HG03025 (cell line): ENCODE data around the gene EPX.
"Not testable (repeated sequence)": the region's sequence is repeated elsewhere in the genome, so short reads cannot be mapped to it uniquely, and the experiment has no call there.

Experiments used
- ATAC-seq: cut with Tn5 transposase; IDR thresholded peaks from one replicate; pipeline ENCODE4 v1.9.1; 2021; ENCODE audit warnings: mild to moderate bottlenecking, moderate library complexity; ENCODE audit not compliant: unreplicated experiment, low FRiP score

The EPX gene, protein sequence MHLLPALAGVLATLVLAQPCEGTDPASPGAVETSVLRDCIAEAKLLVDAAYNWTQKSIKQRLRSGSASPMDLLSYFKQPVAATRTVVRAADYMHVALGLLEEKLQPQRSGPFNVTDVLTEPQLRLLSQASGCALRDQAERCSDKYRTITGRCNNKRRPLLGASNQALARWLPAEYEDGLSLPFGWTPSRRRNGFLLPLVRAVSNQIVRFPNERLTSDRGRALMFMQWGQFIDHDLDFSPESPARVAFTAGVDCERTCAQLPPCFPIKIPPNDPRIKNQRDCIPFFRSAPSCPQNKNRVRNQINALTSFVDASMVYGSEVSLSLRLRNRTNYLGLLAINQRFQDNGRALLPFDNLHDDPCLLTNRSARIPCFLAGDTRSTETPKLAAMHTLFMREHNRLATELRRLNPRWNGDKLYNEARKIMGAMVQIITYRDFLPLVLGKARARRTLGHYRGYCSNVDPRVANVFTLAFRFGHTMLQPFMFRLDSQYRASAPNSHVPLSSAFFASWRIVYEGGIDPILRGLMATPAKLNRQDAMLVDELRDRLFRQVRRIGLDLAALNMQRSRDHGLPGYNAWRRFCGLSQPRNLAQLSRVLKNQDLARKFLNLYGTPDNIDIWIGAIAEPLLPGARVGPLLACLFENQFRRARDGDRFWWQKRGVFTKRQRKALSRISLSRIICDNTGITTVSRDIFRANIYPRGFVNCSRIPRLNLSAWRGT

GRCh38 chr17:58192612-58193011 lies at the start of gene EPX:
EPX (plus strand) TSS chr17:58192726; CDS start chr17:58192847, 121 bp downstream.
- ATAC-seq = no peak

GRCh38 chr17:58143335-58143734 lies 49.2 kb upstream of the EPX start:
- ATAC-seq = not testable (repeated sequence)

GRCh38 chr17:58144801-58145200 lies 47.7 kb upstream of the EPX start:
- ATAC-seq = no peak

DNA sequence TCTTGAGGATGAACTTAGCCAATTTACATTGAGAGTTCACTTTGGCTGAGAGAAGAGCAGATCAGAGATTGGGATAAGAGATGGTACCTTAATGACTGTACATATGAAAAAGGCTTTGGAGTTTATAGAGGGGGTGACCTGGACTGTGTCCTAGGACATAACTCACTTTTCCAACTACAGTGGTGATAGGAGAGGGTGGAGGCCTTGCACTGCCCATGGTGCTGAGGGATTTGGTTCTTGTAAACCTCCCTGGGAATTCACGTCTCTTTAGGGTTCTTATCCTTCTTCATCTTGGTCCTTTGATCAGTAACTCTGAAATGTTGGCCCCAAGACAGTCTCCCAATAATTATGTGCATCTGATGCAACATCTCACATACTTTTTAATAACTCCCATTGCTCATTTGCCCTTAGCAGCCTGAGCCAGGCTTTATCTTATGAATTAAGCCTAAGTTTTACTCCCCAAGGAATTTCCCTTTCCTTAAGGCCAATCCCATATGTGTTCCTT lies 44.5 kb upstream of the EPX start, which contains the start of gene OR4D1:
Gene OR4D1 (plus strand): TSS at position 455 of the 505 bp plus-strand sequence. CDS start 6,770 bp downstream, outside the sequence.
- no peak for ATAC-seq

GRCh38 chr17:58148609-58149008 lies 43.9 kb upstream of the EPX start:
- ATAC-seq = no peak

DNA sequence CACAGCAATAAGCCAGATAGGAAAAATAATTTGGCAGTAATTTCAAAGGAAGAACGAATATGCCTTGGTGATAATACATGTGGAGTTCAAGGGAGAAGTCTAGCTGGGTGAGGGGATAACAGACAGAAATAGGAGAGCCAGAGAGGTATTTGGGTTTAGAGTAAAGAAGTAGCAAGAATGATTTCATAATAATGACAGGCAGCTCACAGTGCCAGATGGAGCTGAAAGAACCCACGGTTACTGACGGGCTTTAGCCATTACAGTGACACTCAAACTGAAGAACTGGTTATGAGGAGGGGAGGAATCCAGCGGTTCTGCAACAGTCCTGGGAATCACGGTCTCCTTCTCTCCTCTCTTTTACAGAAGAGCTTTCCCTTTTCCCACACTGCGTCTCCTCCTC lies 42.1 kb upstream of the EPX start:
- ATAC-seq = no peak

- ATAC-seq = no peak
Observed at GRCh38 chr17:58153046-58153445, 39.5 kb upstream of the EPX start.

- no peak for ATAC-seq
Observed at GRCh38 chr17:58153671-58154070, 38.9 kb upstream of the EPX start.

DNA sequence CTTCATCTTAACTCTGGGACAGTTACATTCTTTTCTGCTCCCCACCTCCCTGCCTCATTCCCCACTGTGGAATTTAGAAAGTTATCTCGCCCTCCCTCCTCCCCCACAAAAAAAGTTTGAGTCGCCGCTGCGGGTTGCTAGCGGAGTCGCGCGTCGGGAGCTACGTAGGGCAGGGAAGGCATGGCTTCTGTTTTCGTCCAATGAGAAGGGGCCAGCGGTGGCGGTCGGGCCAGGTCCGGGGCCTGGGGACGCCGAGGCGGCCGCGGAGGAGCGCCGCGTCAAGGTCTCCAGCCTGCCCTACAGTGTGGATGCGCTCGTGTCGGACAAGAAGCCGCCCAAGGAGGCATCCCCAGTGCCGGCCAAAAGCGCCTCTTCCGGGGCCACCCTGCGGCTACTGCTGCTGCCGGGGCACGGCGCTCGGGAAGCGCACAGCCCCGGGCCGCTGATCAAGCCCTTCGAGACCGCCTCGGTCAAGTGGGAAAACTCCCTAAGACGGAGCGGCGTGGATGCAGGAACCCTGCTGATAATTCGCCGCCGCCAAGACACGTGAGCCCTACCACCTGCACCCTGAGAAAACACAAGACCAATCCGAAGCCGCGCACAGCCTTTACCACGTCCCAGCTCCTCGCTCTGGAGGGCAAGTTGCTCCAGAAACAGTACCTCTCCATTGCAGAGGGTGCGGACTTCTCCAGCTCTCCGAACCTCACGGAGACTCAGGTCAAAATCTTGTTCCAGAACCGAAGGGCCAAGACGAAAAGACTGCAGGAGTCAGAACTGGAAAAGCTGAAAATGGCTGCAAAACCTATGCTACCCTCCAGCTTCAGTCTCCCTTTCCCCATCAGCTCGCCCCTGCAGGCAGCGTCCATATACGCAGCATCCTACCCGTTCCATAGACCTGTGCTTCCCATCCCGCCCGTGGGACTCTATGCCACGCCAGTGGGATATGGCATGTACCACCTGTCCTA lies 35.4 kb upstream of the EPX start:
- ATAC-seq = no peak

DNA sequence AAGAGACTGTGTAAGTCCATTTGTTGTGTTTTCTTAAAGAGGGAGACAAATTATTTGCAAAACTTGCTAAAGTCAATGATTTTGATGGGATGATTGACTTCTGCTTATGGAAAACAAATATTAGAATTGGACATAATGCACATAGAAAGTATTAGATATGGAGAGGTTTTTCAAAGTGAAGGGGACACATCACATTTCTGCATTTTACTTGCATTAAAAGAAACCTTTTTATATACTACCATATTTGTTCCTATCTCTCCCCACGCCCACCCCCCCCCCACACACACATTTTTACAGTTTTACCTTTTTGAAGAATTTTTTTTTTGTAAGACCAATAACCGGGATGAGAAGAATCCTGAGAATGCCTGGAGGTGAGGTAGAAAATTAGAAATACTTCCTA lies 34.3 kb upstream of the EPX start:
- ATAC-seq = no peak

GRCh38 chr17:58161566-58161965 lies 31.0 kb upstream of the EPX start:
- no peak for ATAC-seq

DNA sequence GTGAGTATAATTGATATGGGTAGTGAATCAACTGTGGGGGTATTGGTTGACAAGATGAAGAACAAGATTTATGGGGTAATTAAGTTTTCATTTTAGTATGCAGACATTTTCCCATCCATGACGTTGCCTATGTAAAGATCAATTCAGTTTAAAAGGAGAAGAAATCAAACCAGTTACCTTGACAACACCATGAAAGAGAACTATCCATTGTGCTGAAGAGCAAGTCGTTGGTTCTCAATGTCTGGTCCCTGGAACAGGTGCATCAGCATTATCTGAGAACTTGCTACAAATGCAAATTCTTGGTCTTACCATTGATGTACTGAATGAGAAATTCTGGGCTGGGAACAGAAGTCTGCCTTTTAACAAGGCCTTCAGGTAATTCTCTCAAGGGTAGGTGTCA lies 26.5 kb upstream of the EPX start:
- no peak for ATAC-seq

- no peak for ATAC-seq
Observed at GRCh38 chr17:58166682-58167081, 25.8 kb upstream of the EPX start, which contains the start of gene OR4D2. OR4D2 (plus strand) TSS chr17:58166982; CDS start chr17:58169656, 2,674 bp downstream.

- no peak for ATAC-seq
Observed at GRCh38 chr17:58170622-58171021, 21.9 kb upstream of the EPX start.

GRCh38 chr17:58172369-58173071 lies 20.0 kb upstream of the EPX start:
- ATAC-seq = no peak

DNA sequence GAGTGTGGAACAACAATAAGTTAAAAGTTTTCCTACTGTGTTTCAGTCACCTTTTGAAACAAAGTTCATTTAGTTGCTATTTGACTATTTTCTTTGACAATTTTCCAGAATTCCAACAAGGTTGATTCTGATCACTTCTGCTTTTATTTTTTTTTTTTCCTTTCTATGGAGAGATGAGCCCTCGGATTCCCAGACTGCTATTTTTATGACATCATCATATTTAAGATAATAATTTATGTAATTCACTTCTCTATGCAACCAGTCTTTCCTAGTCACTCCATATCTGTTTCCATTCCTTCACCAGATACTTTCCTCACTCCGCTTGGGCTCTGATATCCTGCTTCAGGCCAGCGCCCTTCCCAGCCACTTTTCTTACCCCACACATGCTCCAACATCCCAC lies 17.7 kb upstream of the EPX start:
- ATAC-seq = no peak

GRCh38 chr17:58176200-58176599 lies 16.3 kb upstream of the EPX start:
- ATAC-seq = no peak

DNA sequence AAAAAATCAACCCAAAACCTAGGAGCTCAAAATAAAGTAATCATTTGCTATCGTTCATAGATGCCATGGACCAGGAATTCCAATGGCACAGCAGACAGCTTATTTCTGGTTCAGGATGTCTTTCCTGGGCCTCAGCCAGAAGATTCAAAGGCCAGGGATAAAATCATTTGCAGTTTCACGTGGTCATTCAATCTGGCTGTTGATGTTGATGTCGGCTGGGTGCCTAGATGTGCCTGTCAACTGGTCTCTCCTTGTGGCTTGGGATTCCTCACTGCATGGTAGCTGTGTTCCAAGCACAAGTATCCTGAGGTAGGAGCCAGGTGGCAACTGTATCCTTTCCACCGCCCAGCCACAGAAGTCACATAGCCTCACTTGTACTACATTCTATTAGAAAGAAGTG lies 10.7 kb upstream of the EPX start:
- no peak for ATAC-seq

DNA sequence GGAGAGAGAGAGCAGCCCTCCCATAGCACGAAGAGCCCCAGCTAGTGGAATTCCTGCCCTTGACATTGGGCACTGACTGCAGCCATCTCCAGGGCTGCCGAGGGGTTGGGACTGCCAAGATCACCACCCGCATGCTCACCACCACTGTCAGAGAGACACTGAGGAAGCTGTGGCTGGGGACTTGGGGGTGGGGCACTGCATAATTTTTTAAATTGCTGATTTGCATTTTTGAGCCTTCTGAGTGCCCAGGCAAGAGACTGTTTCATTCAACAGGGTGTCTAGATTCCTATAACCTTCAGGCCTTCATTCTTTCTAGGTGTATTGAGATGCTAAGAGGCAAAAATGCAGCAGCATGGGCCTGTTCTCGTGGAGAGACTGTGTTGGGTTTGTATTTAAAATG lies 9.0 kb upstream of the EPX start:
- ATAC-seq = no peak
